Spleen (tissue), 13 donors: ENCODE measurements around the gene UTP25. TPM values are rescaled to one million over a fixed set of nuclear protein-coding genes. Genes with fewer than 3 reads are reported as not detected.

ENCODE experiments used
- DNase-seq: peaks from one replicate; pipeline ENCODE4 v3.0.0-alpha.2; 2020
- H3K27ac ChIP-seq, 8 donors: fragments of 200-600 bp; sonication (generic) in 7 of 8; 1 replicate in 4 of 8; 2 replicates in 4 of 8; pipeline versions ENCODE4 v1.5.0 to v1.8.0; 2016 to 2021; ENCODE audit warnings: inconsistent platforms in 4 of 8, mild to moderate bottlenecking in 4 of 8, moderate library complexity in 1 of 8
- H3K27me3 ChIP-seq, 7 donors: fragments of 200-600 bp; sonication (generic) in 6 of 7; replicated peaks in 1 of 7; 1 replicate in 4 of 7; 2 replicates in 3 of 7; pipeline versions ENCODE4 v1.5.0 to v1.8.0; 2016 to 2021; ENCODE audit warnings: inconsistent platforms in 3 of 7, mild to moderate bottlenecking in 1 of 7
- H3K36me3 ChIP-seq, 6 donors: fragments of 200-600 bp; sonication (generic) in 5 of 6; 1 replicate in 4 of 6; 2 replicates in 2 of 6; pipeline versions ENCODE4 v1.5.0 to v1.8.0; 2016 to 2021; ENCODE audit warnings: inconsistent platforms in 2 of 6
- H3K4me1 ChIP-seq, 6 donors: fragments of 200-600 bp; sonication (generic) in 5 of 6; 1 replicate in 3 of 6; 2 replicates in 3 of 6; pipeline versions ENCODE4 v1.5.0 to v1.8.0; 2016 to 2021; ENCODE audit warnings: inconsistent platforms in 3 of 6
- H3K4me3 ChIP-seq, 8 donors: fragments of 200-600 bp; sonication (generic) in 7 of 8; 1 replicate in 4 of 8; 2 replicates in 4 of 8; pipeline versions ENCODE4 v1.5.0 to v1.8.0; 2016 to 2021; ENCODE audit warnings: inconsistent platforms in 4 of 8, mild to moderate bottlenecking in 4 of 8, moderate library complexity in 2 of 8
- H3K9me3 ChIP-seq, 8 donors: fragments of 200-600 bp; sonication (generic) in 7 of 8; 1 replicate in 4 of 8; 2 replicates in 4 of 8; pipeline versions ENCODE4 v1.5.0 to v1.8.0; 2016 to 2021; ENCODE audit warnings: inconsistent platforms in 4 of 8
- CTCF ChIP-seq, 11 experiments: fragments of 200-600 bp in 7 of 11; fragments of 450-650 bp in 4 of 11; sonication (generic) in 4 of 11; IDR thresholded peaks in 8 of 11; conservative IDR thresholded peaks in 3 of 11; 1 replicate in 7 of 11; 2 replicates in 4 of 11; pipeline versions ENCODE4 v1.4.0 to v1.8.0; 2016 to 2021; ENCODE audit warnings: antibody characterized with exemption in 11 of 11, inconsistent platforms in 4 of 11, mild to moderate bottlenecking in 1 of 11
- POLR2A ChIP-seq, 3 donors: fragments of 450-650 bp; IDR thresholded peaks; one replicate each; pipeline ENCODE4 v1.5.1; 2017; ENCODE audit warnings: antibody characterized with exemption in 3 of 3, mild to moderate bottlenecking in 1 of 3
- POLR2AphosphoS5 ChIP-seq, 3 donors: sonication (generic); formaldehyde crosslinking; IDR thresholded peaks; one replicate each; pipeline ENCODE4 v1.5.1; 2017; ENCODE audit warnings: antibody characterized with exemption in 3 of 3
- WGBS, 5 donors: extraction: QIAGEN DNeasy Blood & Tissue Kit in 3 of 5; methylation state at CpG; one replicate each; pipeline versions ENCODE4 v1.1.5 to v1.1.7; 2013 to 2018; 5-methylcytosine and 5-hydroxymethylcytosine counted together
- intact Hi-C: fragments of 100-400 bp; cut with DNase I; formaldehyde crosslinking; loops from one replicate; pipeline ENCODE4 v1.15.0; 2023; ENCODE audit warnings: low total_unique reads
- long read RNA-seq, 2 donors: transcript quantifications; one replicate each; lab custom pipeline, GENCODE V29; 2026
- polyA plus RNA-seq, 3 donors: library from polyadenylated mRNA; stranded (reverse); fragments of 200-250 nt; gene quantifications; one replicate each; pipeline ENCODE4 v1.2.1, GENCODE V29; 2013
- total RNA-seq, 7 donors: library from RNA; depleted of rRNA in 3 of 7; stranded (reverse); fragments of >200 nt in 3 of 7; fragmentation: NEBNext Ultra II Directional in 4 of 7; extraction: Animal tissue kit (Norgen Biotek cat#: 25700) in 4 of 7; gene quantifications; one replicate each; pipeline versions ENCODE4 v1.1.0 to v1.2.1, GENCODE V29; 2016 to 2021
- donor health status: healthy with polysubstance abuse.
- donor health status: DM: no; HTN: no; CAD: no; lungs with moderate emphysema.
- donor health status: DM: no; HTN: no; CAD: no.
- donor health status: Bipolar disorder and iron deficiency.
- donor health status: healthy.
- donor health status: DM: no; HTN: no; CAD: no.
- donor health status: DM: yes; HTN: yes; CAD: no.

The UTP25 gene
- total RNA-seq (10 to 100 TPM in 3 of 7 donors, 1 to 10 TPM in 4; 8.7 to 13.4 (median 10.0) TPM), polyA plus RNA-seq (1 to 10 TPM; 1.8 to 3.2 (median 2.2) TPM)
- long read RNA-seq, donor 1, full-length matches to known transcripts = 4 of 4 reads
- long read RNA-seq, donor 1, partial matches to known transcripts = 0 of 4 reads
- long read RNA-seq, donor 1, other reads (novel, unspliced or antisense) = 0 of 4 reads
- long read RNA-seq, donor 2, full-length matches to known transcripts = 2 of 2 reads
- long read RNA-seq, donor 2, partial matches to known transcripts = 0 of 2 reads
- long read RNA-seq, donor 2, other reads (novel, unspliced or antisense) = 0 of 2 reads

- intact Hi-C loops = no loop called here
- TF ChIP-seq CTCF (IDR thresholded peaks at IDR 0.05 in 8 of 11, conservative IDR thresholded peaks at IDR 0.05 in 3 of 11) (peak; percentile 31 to 87 (median 75)), POLR2AphosphoS5 (IDR thresholded peaks at IDR 0.05) (peak; percentile 70 to 92 (median 90)), POLR2A (IDR thresholded peaks at IDR 0.05) (peak in 2 of 3 donors; percentile 23 to 49)
- H3K36me3 ChIP-seq = peaks cover 4 to 29% (median 16%) of the 10 kb centered on the region in 6 donors
- 14 to 18% (median 16%) methylated on average over 46 to 51 of the region's 51 CpGs for WGBS, 5 donors
- peak within 1 kb of the TSS; percentile 68 to 98 (median 84) for H3K4me3 ChIP-seq
- H3K27me3 ChIP-seq = peaks cover 0 to under 1% (median 0%) of the 10 kb centered on the region in 7 donors
- DNase-seq = peak; percentile 96
- no peaks in the 10 kb centered on the region for H3K9me3 ChIP-seq
- peak within 1 kb of the TSS; percentile 58 to 88 (median 78) for H3K27ac ChIP-seq
- peaks cover 11 to 51% (median 25%) of the 10 kb centered on the region in 6 donors for H3K4me1 ChIP-seq
Measured at GRCh38 chr1:209827384-209828262, at the start of gene UTP25. Gene UTP25 (plus strand): TSS chr1:209827972. CDS start chr1:209828064, 92 bp downstream.

- no peaks in the 10 kb centered on the region for H3K27me3 ChIP-seq
- WGBS, 5 donors = 93 to 100% (median 96%) methylated on average over 1 of the region's 1 CpG
- no peak overlapping the region for H3K4me3 ChIP-seq
- TF ChIP-seq CTCF (IDR thresholded peaks at IDR 0.05 in 8 of 11, conservative IDR thresholded peaks at IDR 0.05 in 3 of 11) = no peak
- TF ChIP-seq POLR2A (IDR thresholded peaks at IDR 0.05) = no peak
- TF ChIP-seq POLR2AphosphoS5 (IDR thresholded peaks at IDR 0.05) = no peak
- peak overlapping the region in 1 of 8 donors; percentile 23 for H3K27ac ChIP-seq
- DNase-seq = no peak
- no peaks in the 10 kb centered on the region for H3K9me3 ChIP-seq
- peaks cover 10 to 47% (median 32%) of the 10 kb centered on the region in 6 donors for H3K4me1 ChIP-seq
- peaks cover 6 to 99% (median 49%) of the 10 kb centered on the region in 6 donors for H3K36me3 ChIP-seq
- intact Hi-C loops = no loop called here
Measured at GRCh38 chr1:209778102-209778501, 49.7 kb upstream of the UTP25 start.

GRCh38 chr1:209780268-209780667, 47.5 kb upstream of the UTP25 start:
- peak overlapping the region in 1 of 8 donors; percentile 7 for H3K27ac ChIP-seq
- peaks cover 10 to 43% (median 25%) of the 10 kb centered on the region in 6 donors for H3K4me1 ChIP-seq
- peak in 1 of 3 donors; percentile 48 for TF ChIP-seq POLR2AphosphoS5 (IDR thresholded peaks at IDR 0.05)
- no peak for TF ChIP-seq CTCF (IDR thresholded peaks at IDR 0.05 in 8 of 11, conservative IDR thresholded peaks at IDR 0.05 in 3 of 11)
- H3K9me3 ChIP-seq = peaks cover 0 to 4% (median 0%) of the 10 kb centered on the region in 8 donors
- no peak overlapping the region for H3K4me3 ChIP-seq
- DNase-seq = no peak
- peaks cover 6 to 82% (median 43%) of the 10 kb centered on the region in 6 donors for H3K36me3 ChIP-seq
- H3K27me3 ChIP-seq = no peaks in the 10 kb centered on the region
- 82 to 95% (median 92%) methylated on average over 4 of the region's 4 CpGs for WGBS, 5 donors
- intact Hi-C loops = no loop called here
